Activated naive CD4-positive, alpha-beta T cell treated with anti-CD3 and anti-CD28 coated beads, Interleukin-2, amount 10 ng/mL, durations not matched to agents 7 days and 5 days (primary cell): ENCODE results near the gene HMGCS2.

ENCODE experiments used
- CTCF ChIA-PET: fragments of 350-600 bp; sonication (Branson Sonifier 250); formaldehyde crosslinking; loops from one replicate; lab custom pipeline; 2021; ENCODE audit warnings: antibody characterized with exemption; lab: Charles Lee
- DNase-seq: peaks from one replicate; pipeline ENCODE4 v3.0.0-alpha.2; 2020
- H3K27ac Mint-ChIP-seq: one replicate; pipeline ENCODE4 v1.8.0; 2021; ENCODE audit warnings: mild to moderate bottlenecking, moderate library complexity, mixed read lengths
- H3K27me3 Mint-ChIP-seq: one replicate; pipeline ENCODE4 v1.8.0; 2021; ENCODE audit warnings: mild to moderate bottlenecking, mixed read lengths
- H3K36me3 Mint-ChIP-seq: one replicate; pipeline ENCODE4 v1.8.0; 2021; ENCODE audit warnings: mixed read lengths
- H3K4me1 Mint-ChIP-seq: one replicate; pipeline ENCODE4 v1.8.0; 2021; ENCODE audit warnings: mixed read lengths
- H3K4me3 Mint-ChIP-seq: one replicate; pipeline ENCODE4 v1.8.0; 2021; ENCODE audit warnings: mild to moderate bottlenecking, moderate library complexity, mixed read lengths
- H3K9me3 Mint-ChIP-seq: one replicate; pipeline ENCODE4 v1.8.0; 2021; ENCODE audit warnings: mixed read lengths

The HMGCS2 gene

DNA sequence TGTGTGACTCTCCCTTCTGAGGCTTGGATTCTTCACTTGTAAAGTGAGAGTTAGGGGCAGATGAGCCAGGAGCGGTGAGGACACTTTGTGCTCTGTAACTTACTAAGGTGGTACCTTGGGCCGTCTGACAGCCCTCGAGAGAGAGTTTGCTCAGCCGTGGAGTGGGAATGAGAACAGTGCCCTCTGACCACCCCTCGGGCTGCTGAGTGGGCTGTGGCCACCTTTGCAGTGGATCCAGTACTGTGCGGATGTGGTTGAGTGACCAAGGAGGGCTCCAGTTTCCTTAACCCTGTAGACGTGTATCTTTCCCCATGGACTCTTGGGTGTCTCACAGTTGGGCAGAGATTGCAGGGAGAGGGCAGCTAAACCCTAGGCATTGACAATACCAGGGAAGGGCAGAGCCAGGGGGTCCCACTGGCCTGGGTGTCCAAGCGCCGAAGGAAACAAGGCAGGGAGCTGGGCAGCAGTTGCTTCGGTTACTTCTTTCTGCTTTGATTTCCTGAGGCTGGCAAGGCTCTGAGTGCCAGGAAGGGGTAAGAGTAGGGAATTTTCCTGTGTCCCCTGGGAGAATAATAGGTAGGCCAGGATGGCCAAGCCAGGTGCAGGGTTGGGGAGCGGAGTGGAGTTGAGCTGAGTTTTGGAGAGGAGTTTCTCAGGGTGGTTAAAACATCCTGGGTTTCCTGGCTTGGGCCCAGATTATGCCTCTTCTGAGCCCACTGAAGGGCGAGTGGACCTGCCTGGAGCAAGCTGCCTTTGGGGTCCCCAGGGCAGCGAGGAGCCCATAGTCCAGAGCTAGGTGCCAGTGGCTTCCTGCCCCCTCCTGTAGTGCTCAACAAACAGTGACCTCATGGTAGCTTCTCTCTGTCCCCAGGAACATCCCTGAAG, 27.6 kb downstream of the HMGCS2 start:
- peaks cover 7% of the 10 kb centered on the region for H3K4me1 Mint-ChIP-seq
- no peaks in the 10 kb centered on the region for H3K9me3 Mint-ChIP-seq
- CTCF ChIA-PET, result interaction anchor here (0.7 kb wide), 1 partner anchor 10 kb away, joined by 3 read pairs; no protein-coding TSS in a partner anchor
- DNase-seq, result no peak
- H3K27me3 Mint-ChIP-seq, result no peaks in the 10 kb centered on the region
- no peak overlapping the region for H3K27ac Mint-ChIP-seq
- no peak overlapping the region for H3K4me3 Mint-ChIP-seq
- peaks cover 28% of the 10 kb centered on the region for H3K36me3 Mint-ChIP-seq

DNA sequence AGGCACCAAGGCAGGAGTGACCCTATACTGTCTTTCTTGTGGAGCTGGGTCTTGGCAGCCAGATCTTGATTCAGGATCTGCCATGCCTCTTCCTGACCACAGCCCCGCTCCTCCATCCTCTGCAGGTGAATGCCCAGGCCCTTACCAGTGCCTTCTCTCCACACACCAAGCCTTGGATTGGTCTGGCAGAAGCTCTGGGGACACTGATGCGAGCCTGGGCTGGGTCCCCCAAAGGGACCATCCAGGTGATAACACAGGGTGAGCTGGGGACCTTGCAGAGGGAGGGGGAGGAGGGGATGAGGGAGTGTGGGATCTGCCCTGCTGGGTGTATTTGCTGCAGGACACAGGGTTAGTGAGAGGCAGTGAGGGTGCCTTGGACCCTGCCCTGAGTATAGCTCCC, 28.4 kb downstream of the HMGCS2 start:
- H3K27me3 Mint-ChIP-seq, result no peaks in the 10 kb centered on the region
- DNase-seq, result no peak
- no peaks in the 10 kb centered on the region for H3K9me3 Mint-ChIP-seq
- H3K27ac Mint-ChIP-seq, result no peak overlapping the region
- H3K4me1 Mint-ChIP-seq, result peaks cover 4% of the 10 kb centered on the region
- peaks cover 35% of the 10 kb centered on the region for H3K36me3 Mint-ChIP-seq
- CTCF ChIA-PET, result no interaction called here
- H3K4me3 Mint-ChIP-seq, result no peak overlapping the region

DNA sequence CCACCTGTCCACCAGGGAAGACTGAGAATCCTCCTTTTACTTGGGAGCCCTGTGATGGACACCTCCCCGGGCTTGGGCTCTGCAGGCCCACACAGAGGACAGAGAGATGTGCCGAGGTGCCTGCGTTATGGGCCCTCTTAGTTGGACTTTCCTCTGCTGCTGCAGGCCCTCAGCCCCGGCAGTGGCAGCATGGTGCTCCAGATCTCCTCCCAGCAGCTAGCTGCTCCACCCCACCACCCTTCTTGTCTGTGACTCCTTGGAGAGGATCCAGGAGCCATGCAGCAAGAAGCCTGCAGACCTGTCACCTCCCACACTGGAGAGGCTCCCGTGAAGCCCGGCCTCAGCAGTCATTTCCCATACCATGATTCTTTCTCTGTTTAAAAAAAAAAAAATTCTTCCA, 29.6 kb downstream of the HMGCS2 start:
- CTCF ChIA-PET, result no interaction called here
- H3K36me3 Mint-ChIP-seq, result peaks cover 40% of the 10 kb centered on the region
- H3K27me3 Mint-ChIP-seq, result no peaks in the 10 kb centered on the region
- no peak overlapping the region for H3K4me3 Mint-ChIP-seq
- H3K9me3 Mint-ChIP-seq, result no peaks in the 10 kb centered on the region
- H3K27ac Mint-ChIP-seq, result no peak overlapping the region
- H3K4me1 Mint-ChIP-seq, result peaks cover under 1% of the 10 kb centered on the region
- no peak for DNase-seq

DNA sequence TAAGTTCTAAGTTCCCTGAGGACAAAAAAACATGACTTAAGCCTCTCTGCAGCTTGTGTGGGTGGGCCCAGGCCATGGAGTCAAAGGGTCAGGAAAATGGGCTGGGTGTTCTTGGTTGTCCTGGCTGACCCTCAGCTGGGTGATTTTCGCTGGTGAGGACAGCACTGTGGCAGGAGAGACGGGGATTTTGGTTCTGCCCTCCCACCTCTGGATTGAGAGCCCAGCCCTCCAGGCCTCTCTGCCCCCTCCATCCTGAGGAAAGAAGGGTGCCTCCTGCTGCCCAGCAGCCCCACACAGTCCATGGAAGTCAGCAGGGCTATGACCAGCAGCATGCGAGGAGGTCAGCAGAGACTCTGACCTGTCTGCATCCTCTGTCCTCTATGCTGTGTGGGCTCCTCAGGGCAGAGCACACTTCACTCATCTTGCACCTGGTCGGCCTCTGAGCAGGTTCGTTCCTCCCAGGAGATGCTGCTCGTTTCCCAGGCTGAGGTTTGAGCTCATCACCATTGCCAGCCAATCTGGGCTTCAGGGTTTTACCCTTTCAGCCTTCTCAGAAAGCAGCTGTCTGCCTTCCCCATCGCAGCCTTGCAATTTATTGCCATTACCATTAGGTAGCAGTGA, 30.5 kb downstream of the HMGCS2 start:
- H3K36me3 Mint-ChIP-seq, result peaks cover 37% of the 10 kb centered on the region
- no peaks in the 10 kb centered on the region for H3K9me3 Mint-ChIP-seq
- H3K27me3 Mint-ChIP-seq, result no peaks in the 10 kb centered on the region
- no peak for DNase-seq
- H3K27ac Mint-ChIP-seq, result no peak overlapping the region
- CTCF ChIA-PET, result no interaction called here
- no peaks in the 10 kb centered on the region for H3K4me1 Mint-ChIP-seq
- H3K4me3 Mint-ChIP-seq, result no peak overlapping the region

GRCh38 chr1:119737040-119737682, 31.5 kb downstream of the HMGCS2 start:
- Mint-ChIP-seq H3K27ac (peak overlapping the region; percentile 9), H3K4me3 (no peak overlapping the region), H3K4me1 (no peaks in the 10 kb centered on the region), H3K27me3 (no peaks in the 10 kb centered on the region), H3K9me3 (no peaks in the 10 kb centered on the region), H3K36me3 (peaks cover 34% of the 10 kb centered on the region)
- DNase-seq, result no peak
- CTCF ChIA-PET, result no interaction called here

DNA sequence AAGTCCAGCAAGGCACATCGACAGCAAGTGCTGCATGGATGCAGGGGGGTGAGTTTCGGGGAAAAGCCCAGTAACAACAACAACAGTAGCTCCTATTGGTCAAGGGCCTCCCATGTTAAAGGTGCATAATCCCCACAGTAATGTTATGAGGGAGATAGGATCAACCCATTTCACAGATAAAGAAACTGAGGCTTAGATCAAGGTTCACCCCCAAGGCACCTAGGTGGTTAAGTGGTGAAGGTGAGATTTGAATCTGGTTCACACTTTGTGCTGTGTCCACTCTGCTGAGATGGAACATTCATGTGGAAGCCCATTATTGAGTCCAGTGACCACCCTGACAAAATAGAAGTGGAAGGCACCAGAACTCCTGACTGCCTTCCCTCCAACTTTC, 32.1 kb downstream of the HMGCS2 start:
- no peaks in the 10 kb centered on the region for H3K4me1 Mint-ChIP-seq
- CTCF ChIA-PET, result no interaction called here

GRCh38 chr1:119735217-119735616, 33.5 kb downstream of the HMGCS2 start:
- CTCF ChIA-PET, result interaction anchor here (1.9 kb wide), 1 partner anchor 9 kb away, joined by 7 read pairs; no protein-coding TSS in a partner anchor
- no peaks in the 10 kb centered on the region for H3K4me1 Mint-ChIP-seq

More for the DNA sequence above, 32.1 kb downstream of the HMGCS2 start:
- DNase-seq, result no peak
- H3K27me3 Mint-ChIP-seq, result no peaks in the 10 kb centered on the region
- H3K9me3 Mint-ChIP-seq, result no peaks in the 10 kb centered on the region
- H3K4me3 Mint-ChIP-seq, result no peak overlapping the region
- H3K27ac Mint-ChIP-seq, result no peak overlapping the region
- peaks cover 32% of the 10 kb centered on the region for H3K36me3 Mint-ChIP-seq

DNA sequence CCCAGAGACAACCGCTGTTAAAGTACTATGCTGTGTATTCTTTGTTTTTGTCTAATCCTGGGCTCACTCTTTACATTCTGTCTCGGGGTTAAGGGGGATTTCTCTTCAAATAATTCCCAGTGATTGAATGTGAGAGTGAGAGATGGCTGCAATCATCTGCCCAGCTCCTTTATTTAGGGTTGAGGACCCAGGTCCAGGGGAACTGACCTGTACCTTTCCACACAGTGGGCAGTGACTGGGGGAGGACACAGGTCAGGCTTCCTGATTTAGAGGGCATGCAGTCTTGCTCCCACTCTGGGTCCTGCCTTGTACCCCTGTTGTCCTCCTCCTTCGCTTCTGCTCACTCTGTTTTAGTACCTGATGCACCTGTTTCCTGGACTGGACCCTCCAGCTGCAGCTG, 35.0 kb downstream of the HMGCS2 start:
- Mint-ChIP-seq H3K36me3 (peaks cover 46% of the 10 kb centered on the region), H3K27me3 (no peaks in the 10 kb centered on the region), H3K9me3 (no peaks in the 10 kb centered on the region), H3K4me1 (no peaks in the 10 kb centered on the region), H3K4me3 (no peak overlapping the region), H3K27ac (no peak overlapping the region)
- CTCF ChIA-PET, result interaction anchor here (0.8 to 1.9 kb wide), 2 partner anchors 11 to 75 kb away, joined by 4 to 7 read pairs; no protein-coding TSS in a partner anchor
- DNase-seq, result no peak

More at GRCh38 chr1:119735217-119735616, 33.5 kb downstream of the HMGCS2 start:
- no peak overlapping the region for H3K4me3 Mint-ChIP-seq
- no peak overlapping the region for H3K27ac Mint-ChIP-seq
- H3K27me3 Mint-ChIP-seq, result no peaks in the 10 kb centered on the region
- DNase-seq, result no peak
- H3K9me3 Mint-ChIP-seq, result no peaks in the 10 kb centered on the region
- peaks cover 35% of the 10 kb centered on the region for H3K36me3 Mint-ChIP-seq

DNA sequence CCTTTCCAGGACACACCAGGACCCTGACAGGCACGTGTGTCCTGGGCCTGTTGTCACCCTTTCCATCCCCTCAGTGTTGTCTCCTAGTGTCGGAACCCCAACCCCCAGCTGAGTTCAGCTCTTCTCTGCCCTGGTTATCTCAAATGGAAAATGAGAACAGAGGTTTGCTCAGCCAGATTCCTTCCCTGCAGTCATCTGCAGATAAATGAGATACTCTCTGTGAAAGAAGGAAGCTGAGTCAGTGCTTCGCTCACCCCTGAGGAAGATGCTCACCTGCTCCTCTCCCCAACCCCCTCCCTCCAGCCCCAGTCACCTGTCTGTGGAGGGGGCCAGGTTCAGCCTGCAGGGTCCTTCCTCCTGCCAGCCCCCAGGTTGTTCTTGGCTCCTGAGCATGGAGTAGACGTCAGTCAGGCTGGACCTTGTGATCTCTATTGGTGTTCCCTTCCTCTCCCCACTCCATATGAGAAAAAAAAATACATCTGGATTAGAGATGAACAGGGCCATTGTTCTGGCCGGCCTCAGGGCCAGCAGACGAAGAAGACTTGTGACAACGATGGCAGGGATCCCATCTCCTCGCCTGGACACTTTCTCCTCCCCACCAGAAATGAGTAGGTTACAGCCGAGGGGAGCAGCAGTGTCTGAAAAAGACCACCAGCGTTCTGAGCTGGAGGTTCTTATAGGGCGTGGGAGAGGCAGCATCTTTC, 36.1 kb downstream of the HMGCS2 start:
- Mint-ChIP-seq H3K27ac (no peak overlapping the region), H3K9me3 (no peaks in the 10 kb centered on the region), H3K4me3 (no peak overlapping the region), H3K36me3 (peaks cover 46% of the 10 kb centered on the region), H3K4me1 (no peaks in the 10 kb centered on the region), H3K27me3 (no peaks in the 10 kb centered on the region)
- no peak for DNase-seq
- CTCF ChIA-PET, result interaction anchor here (2.7 kb wide), 1 partner anchor 11 kb away, joined by 7 read pairs; no protein-coding TSS in a partner anchor

DNA sequence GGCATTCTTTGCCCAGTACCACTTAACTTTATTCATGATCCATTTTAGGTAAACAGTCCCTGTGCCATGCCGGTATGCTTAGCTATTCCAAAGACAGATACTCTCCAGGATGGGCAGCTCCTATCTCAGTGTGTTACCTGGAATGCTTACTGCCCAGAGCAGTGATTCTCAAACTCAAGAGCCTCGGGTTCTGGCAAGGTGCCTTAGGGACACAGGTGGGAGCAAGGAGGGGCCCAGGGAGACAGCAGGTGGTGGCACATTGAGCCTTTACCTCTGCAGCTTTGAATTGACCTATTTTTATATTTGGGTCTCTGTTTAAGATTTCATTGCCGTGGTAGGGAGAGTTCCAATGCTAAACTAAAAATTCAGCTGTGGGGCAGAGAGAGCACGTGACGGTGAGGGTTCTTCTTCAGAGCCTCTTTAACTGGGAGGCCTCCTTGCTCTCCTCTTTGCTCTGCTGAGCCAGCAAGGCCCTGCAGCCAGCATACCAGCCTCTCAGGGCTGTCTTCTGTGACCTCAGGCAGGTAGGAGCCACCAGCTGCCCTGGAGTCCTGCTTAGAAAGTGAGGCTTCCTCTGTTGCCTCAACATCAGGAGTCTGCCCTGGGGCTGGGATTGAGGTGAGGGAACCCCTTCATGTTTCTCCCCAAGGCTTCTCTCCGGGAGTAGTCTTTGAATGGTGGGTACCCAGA, 36.8 kb downstream of the HMGCS2 start:
- peaks cover 46% of the 10 kb centered on the region for H3K36me3 Mint-ChIP-seq
- CTCF ChIA-PET, result interaction anchor here (1.3 to 2.7 kb wide), 2 partner anchors 10 to 12 kb away, joined by 3 to 7 read pairs; no protein-coding TSS in a partner anchor
- no peak overlapping the region for H3K4me3 Mint-ChIP-seq
- DNase-seq, result no peak
- H3K27me3 Mint-ChIP-seq, result no peaks in the 10 kb centered on the region
- no peaks in the 10 kb centered on the region for H3K4me1 Mint-ChIP-seq
- no peak overlapping the region for H3K27ac Mint-ChIP-seq
- H3K9me3 Mint-ChIP-seq, result no peaks in the 10 kb centered on the region

GRCh38 chr1:119731060-119731459, 37.6 kb downstream of the HMGCS2 start:
- CTCF ChIA-PET, result interaction anchor here (1.0 to 2.7 kb wide), 3 partner anchors 11 to 17 kb away, joined by 3 to 7 read pairs (median 3); no protein-coding TSS in a partner anchor
- Mint-ChIP-seq H3K27ac (no peak overlapping the region), H3K27me3 (no peaks in the 10 kb centered on the region), H3K36me3 (peaks cover 44% of the 10 kb centered on the region), H3K4me3 (no peak overlapping the region), H3K9me3 (no peaks in the 10 kb centered on the region), H3K4me1 (no peaks in the 10 kb centered on the region)
- DNase-seq, result no peak

- H3K36me3 Mint-ChIP-seq, result peaks cover 43% of the 10 kb centered on the region
- no peak overlapping the region for H3K27ac Mint-ChIP-seq
Observed at GRCh38 chr1:119729044-119729443, 39.7 kb downstream of the HMGCS2 start.

DNA sequence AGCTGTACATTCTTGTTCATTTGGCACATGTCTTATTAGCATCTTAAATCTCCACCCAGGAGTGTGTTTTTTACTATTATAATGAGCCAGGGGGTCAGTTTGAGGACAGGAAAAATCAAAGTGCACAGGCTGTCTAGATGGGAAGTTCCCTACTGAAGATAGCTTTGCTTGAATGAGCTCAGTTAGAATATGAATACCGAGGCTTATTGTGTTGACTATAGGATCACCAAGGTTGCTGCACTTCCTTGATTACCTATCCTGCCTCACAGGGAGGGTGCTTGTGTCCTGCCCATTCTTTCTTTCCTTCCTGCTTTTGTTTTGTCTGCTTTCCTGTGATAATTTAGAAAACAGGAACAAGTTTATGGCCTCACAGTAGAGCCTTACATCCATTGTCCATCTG, 40.7 kb downstream of the HMGCS2 start:
- CTCF ChIA-PET, result interaction anchor here (1.5 to 2.9 kb wide), 2 partner anchors 17 to 118 kb away, joined by 3 to 13 read pairs; no protein-coding TSS in a partner anchor
- peaks cover 48% of the 10 kb centered on the region for H3K36me3 Mint-ChIP-seq
- H3K4me1 Mint-ChIP-seq, result peaks cover 4% of the 10 kb centered on the region
- H3K9me3 Mint-ChIP-seq, result no peaks in the 10 kb centered on the region
- H3K27ac Mint-ChIP-seq, result no peak overlapping the region
- no peak for DNase-seq
- H3K27me3 Mint-ChIP-seq, result no peaks in the 10 kb centered on the region
- H3K4me3 Mint-ChIP-seq, result no peak overlapping the region

More at GRCh38 chr1:119729044-119729443, 39.7 kb downstream of the HMGCS2 start:
- H3K4me1 Mint-ChIP-seq, result peaks cover 4% of the 10 kb centered on the region
- H3K27me3 Mint-ChIP-seq, result no peaks in the 10 kb centered on the region
- CTCF ChIA-PET, result interaction anchor here (1.5 to 2.9 kb wide), 2 partner anchors 15 to 119 kb away, joined by 3 to 13 read pairs; no protein-coding TSS in a partner anchor
- no peak for DNase-seq
- no peaks in the 10 kb centered on the region for H3K9me3 Mint-ChIP-seq
- no peak overlapping the region for H3K4me3 Mint-ChIP-seq
